HG03066 (cell line): ENCODE measurements around the gene MTHFSD.

Experiments used
- ATAC-seq: cut with Tn5 transposase; IDR thresholded peaks from one replicate; pipeline ENCODE4 v1.9.1; 2021; ENCODE audit warnings: low read depth; ENCODE audit not compliant: unreplicated experiment

Gene MTHFSD

DNA sequence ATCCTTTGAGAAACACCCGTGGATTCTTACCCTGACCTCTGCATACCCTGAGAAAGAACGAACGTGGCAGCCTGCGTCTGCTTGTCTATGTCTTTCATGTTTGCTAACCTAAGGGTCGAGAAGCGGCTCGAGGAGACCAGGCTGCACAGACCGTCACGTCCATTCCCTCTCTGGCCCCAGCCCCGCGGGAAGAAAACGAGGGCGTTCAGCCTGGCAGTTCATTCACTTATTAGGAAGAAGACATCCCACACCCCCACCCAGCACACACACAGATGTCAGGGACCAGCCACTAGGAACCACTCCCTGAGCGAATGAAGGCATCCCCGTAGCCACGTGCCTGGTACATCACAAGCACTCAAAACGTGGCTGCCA is 655 bp upstream of the MTHFSD start:
- no peak for ATAC-seq

DNA sequence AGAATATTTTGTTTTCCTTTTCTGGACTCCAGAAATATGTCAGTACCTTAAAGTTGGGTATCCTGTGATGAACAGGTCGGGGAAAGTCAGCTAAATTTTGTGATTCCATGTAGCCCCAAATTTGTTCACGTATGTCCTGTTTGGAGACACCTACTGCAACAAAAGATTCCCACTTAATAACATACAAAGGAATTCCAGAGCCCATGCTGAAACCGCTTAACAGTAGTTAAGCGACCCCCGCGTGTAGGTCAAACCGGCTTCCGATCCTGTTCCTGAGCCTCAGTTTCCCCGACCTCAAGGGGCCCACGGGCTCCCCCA is 477 bp downstream of the MTHFSD start:
- no peak for ATAC-seq

DNA sequence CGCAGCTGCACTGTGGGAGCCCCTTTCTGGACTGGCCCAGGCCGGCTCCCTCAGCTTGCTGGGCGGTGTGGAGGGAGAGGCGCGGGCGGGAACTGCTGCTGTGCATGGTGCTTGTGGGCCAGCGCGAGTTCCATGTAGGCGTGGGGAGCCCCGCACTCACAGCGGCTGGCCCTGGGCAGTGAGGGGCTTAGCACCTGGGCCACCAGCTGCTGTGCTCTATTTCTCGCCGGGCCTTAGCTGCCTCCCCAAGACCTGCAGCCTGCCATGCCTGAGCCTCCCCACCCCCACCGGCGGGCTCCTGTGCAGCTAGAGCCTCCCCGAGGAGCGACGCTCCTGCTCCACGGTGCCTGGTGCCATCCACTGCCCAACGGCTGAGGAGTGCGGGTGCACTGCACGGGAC is 1.7 kb downstream of the MTHFSD start:
- ATAC-seq, result no peak

DNA sequence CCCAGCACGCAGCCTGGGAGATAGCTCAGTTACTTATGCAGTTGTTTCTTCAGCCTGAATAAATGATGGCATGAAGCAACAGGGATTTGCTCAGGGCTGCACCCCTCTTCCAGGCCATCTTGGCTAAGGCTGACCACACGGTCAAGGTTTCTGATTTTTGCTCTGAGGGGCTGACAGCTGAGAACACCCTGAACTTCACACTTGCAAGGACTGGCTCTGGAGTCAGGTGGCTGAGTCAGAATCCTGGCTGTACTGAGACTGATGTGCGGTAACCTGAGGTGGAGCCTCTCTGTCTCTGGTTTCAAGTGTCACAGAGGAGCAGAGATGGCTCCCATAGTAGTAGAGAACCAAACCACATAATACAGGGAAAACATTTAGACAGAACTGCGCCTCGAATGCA is 4.8 kb downstream of the MTHFSD start:
- no peak for ATAC-seq

DNA sequence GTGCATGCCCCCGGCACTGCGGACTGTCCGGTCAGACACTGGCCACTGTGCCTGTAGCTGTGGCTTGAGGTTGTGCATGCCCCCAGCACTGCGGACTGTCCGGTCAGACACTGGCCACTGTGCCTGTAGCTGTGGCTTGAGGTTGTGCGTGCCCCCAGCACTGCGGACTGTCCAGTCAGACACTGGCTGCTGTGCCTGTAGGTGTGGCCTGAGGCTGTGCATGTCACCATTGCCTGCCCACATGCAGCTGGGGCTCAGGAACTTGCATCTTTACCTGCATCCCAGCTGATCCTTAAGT is 5.2 kb downstream of the MTHFSD start:
- no peak for ATAC-seq

DNA sequence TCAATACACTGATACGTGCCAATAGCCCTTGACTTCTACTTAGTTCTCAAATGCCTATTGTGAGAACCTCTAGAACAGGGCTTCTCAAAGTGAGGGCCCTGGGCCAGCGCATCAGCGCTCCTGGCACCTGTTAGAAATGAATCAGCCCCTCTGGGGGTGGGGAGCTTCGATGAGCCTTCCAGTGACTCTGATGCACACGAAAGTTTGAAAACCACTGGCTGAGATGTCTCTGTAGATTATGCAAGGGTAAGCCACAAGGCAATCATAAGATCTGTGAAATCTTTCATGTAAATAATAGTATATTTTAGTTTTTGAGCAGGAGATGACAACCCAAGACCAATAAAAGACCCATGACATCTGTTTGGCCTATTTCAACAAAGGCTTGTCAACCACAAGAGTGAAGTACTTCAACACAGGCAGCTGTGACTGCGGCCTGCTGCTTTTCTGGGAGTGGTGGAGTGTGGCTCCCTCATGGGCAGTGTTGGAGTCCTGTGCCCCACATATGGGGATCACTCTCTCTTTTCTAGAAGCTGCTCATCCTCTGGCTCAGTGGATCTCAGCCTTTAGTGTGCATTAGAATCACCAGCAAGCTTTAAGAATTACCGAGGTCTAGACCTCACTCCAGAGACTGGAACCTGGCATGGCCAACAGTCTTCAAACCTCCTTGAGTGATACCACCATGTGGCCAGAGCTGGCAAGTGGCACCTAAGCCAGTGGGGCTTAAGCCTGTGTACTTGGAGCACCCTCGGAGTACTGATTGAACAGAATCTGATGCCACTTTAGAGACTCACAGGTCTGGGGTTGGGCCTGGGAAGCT is 5.8 kb downstream of the MTHFSD start:
- ATAC-seq, result no peak

DNA sequence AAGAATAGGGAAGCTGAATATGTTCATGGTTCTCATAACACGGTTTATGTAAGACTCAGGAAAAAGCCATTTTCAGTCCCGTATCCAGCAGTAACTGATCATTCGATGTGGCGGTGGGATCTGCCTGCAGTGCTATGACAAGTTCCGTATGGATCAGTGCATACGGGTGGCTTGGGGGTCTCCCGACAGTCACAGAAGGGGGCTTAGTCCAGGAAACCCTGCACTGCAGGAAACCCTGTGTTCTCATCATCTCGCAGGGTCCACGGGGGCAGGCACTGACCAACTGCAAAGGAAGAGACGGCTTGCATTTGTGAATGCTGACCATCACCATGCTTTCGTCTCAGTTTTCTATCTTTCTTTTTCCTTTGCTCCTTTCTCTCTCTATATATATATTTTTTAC is 7.7 kb downstream of the MTHFSD start:
- ATAC-seq, result no peak

DNA sequence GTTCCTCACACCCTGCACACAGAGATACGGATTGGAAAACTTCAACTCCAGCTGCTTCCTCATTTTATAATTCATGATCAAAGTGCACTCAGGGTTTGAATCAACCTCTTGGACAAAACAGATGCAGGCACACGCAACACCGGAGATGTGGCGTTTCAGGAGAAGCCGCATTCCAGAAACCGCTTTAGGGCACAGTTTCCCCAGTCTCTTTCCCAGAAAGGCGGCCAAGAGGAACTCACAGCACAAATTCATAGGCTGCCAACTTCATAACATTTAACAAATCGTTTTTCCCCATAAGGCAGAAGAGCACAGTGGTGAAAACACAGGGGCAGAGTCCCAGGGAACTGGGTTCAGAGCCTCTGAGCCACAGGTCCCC is 8.4 kb downstream of the MTHFSD start:
- no peak for ATAC-seq

DNA sequence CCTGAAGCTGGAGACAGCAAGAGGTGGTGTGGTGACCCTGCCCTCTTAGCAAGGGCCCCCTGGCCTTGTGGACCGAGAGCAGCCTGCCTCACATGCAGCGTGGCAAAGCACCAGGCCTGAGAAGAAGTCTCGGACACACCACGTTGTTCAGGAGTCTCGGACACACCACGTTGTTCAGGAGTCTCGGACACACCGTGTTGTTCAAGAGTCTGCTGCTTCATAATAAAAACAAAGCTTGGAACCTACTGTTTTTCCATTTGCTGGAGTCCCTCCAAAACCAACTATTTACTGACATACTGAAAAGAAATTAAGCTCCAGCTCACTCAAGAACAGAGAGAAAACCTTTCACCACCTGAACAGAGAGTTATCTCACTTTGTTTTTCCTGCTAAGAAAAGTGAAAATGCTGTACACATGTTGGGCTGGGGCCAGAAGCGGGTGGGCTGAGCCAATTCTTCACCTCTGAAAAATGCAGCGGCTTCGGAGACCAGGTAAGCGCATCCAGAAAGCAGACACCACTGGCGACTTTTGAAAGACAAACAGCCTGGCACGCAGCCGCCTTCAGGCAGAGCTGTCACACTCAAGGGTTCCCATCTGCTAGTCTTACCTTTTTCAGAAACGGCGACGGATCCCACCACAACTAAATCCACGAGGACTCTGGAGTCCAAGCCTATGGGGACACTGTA is 8.9 kb downstream of the MTHFSD start:
- ATAC-seq, result no peak

DNA sequence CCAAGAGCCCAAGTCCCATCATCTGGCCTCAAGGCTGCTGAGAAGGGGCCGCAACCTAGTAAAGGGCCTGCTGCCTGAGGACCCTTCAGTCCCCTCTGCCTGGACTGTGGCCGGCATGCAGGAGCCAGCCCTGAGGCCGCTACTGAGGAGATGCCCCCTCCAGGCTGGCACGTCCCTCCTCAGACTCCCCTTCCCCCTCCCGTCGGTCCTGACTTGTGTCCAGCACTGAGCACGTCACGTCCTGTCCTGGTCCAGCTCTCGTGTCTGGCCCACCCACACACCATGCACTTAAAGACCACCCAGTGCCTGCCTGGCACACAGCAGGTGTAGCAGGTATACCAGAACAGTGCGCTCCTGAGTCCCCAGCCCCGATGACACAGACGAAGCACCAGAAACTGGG is 9.6 kb downstream of the MTHFSD start:
- no peak for ATAC-seq

DNA sequence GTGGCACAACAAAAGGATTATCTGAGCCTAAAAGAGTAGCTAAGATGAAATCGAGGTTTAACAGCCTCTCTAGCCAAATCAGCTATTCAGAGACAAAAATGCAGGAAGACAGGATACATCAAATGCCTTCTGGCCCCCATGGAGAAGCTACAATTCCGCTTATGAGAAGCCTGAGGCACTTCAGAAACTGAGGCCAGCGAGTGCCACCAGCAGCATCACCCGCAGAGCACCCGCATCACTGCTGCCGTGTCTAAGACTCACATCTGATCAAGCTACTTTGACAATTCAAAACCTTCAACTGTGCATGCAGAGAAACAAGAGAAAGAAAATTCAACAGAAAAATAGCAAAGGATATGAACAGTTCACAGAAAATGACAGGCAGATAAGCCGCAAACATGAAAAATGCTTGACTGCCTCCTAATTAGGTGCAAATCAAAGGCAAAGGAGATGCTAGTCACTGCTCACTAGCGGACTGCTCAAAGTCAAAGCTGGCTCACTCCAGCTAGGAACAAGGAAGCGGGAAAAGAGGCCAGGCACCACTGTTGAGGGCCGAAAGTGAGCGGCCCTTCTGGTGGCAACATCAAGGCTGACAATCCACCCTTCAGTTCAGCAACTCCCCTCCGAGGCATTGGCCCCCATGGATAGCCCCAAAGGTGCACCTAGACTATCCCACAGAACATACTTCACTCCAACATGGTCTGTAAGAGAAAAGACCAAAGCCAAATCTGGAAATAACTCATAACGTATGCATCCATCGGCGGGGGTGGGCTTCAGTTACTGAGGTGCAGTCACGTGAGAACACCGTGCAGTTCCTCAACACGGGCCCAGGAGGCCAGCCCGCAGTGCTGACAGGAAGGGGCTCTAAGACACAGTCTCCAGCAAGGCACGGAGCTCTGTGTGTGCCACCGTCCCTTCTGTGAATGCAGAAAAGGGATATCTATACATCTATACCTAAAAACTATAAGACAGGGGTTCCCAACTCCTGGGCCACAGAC is 12.0 kb downstream of the MTHFSD start:
- no peak for ATAC-seq

DNA sequence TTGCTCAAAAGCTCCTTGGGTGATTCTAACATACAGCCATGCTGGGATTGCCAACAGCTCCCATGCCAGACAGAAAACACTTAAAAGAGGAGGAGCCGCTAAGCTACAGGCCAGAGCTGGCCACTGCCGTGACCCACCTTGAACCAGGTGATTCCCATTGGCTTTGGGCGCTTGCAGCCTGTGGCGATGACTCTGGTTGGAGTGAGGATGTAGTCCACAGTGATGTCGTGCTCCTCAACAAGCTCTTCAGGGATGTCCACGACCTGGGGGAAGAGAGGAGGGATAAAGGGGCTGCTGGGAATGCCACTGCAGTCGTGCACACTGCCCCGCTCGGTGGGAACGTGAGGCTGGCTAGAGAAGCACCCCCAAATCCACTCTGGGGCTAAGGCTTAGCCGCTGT is 13.5 kb downstream of the MTHFSD start:
- no peak for ATAC-seq

DNA sequence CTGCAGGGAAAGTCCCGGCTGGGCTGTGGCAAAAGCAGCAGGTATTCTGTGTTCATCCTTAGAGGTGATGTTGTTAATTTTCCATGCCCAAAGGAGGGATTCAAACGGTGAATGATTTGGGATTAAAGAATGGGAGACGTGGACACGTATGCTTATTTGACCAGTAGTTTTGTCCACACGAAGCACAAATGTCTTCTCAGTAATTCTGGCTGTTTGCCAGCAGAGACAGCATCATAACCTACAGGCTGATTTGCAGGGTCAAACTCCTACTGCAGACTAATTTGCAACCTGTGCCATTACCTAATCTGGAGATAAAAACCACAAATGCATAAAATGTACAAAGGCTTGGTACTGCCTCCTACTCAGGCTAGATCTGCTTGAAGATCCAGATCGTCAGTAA is 14.1 kb downstream of the MTHFSD start:
- no peak for ATAC-seq

DNA sequence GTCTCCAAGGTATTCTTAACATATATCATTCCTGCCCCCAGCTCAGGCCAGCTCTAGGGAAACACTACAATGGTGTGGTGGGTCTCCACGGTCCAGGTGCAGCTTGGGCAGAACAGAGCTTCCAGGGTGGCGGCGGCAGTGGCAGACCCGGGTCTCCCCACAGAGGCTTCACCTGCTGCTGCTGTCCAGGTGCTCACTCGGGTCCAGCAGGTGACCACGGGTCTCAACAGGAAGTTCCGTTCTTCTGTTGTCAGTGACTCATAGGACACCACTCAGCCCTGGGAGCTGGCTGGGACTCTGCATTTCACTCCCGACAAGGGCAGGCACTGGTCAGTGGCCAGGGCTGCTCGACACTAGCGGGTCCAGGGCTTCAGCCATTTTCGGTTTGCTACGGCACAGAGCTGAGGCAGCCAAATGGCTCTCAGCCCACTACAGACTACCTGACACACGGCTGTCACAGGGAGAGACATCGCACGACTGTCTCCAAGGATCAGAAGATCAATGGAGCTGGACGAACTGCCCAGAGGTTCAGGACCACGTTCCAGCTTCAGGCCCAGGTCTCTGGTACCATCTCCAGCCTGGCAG is 16.7 kb downstream of the MTHFSD start:
- no peak for ATAC-seq

DNA sequence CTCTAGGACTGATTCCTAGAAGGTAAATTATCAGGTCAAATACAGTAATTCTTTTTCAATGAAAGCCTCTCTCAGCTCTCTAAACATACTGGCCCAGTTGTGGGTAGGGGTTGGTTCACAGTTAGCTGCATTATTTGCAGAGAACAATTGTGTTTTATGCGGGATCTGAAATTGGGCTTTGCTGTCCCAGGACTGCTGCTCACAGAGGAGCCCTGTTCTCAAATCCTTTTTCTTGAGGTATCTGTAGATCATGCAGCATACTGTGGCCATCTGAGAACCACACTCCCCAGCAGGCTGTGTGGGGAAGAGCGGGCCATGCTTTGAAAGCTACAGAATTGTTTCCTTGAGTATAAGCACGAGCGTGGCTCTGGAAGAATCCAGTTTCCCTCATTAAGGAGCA is 17.5 kb downstream of the MTHFSD start:
- ATAC-seq, result no peak

DNA sequence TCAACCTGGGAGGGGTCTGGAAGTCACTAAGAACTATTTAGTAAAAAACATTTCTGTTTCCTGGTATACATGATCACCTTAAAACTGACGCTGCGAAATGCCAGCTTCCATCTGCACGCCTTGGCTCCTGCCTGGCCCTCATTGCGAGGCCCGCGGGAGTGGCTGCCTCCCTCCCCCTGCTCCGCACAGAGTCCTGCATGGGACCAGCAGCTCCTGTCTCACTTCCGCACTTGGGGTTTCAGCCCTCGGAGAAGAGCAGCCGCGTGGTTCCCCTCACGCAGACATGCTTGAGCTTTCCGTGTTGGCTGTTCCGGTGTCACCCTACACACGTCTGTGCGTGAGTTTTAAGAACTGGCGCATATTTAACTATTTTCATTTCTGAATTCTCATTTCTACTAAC is 18.4 kb downstream of the MTHFSD start:
- ATAC-seq, result no peak

DNA sequence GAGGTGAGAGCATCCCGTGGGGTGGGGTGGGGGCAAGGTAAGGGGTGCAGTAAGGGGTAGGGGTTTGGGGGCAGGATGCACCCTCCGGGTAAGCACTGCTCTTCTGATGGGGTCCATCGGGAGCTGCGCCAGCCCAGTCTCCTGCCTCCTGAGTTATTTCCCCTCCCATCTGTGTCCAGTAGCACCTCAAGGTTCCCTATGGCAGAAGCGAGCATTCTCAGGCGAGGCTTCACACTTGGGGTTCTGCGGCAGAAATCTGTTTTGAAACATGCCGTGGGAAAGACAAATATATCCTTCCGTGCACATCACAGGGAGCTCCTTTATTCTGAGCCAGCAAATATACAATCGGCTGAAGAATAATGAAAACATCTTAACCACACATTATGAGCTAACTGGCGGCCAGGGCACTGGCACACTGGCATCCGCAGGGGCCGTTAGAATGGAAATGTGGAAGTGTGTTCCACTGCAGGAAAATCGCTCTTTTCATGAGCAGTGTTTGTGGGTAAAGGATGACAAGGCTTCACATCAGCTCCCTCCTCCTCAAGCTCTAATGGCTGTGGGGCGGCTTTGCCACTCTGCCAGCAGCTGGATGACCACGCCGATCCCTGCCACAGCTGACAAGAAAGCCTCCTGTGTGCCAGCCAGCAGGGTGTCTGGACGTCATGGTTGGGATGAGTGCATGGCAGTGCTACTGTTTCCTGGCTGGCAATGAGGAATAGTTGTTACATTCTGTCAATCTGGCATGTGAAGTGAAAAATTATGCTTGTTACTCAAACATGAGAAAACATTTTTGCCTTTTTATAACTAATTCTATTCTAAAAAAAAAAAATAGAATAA is 20.0 kb downstream of the MTHFSD start:
- ATAC-seq, result no peak

DNA sequence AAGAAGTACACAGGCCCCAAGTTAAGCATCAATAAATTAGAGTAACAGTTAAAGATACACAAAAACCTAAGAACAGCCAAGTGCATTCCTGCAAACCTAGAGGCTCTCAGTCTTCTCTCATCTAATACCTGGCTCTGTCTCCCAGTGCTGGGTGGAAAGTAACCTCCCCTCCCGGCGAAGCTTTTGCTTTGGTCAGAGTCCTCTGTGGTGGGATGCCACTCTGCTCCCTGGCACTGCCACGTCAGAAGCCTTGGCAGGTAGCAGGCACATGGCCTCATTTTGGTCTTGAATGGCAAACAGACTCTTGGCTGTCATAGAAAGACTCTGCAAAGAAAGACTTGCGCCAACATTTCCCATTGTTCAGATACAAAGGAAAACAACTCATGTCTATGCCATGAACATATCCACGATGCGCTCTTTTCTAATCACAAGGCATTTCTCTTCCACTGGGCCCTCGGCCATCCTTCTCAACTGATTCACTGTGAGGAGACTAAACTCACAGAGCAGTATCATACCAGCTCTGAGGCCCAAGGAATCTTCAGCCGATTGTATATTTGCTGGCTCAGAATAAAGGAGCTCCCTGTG is 21.2 kb downstream of the MTHFSD start:
- no peak for ATAC-seq

DNA sequence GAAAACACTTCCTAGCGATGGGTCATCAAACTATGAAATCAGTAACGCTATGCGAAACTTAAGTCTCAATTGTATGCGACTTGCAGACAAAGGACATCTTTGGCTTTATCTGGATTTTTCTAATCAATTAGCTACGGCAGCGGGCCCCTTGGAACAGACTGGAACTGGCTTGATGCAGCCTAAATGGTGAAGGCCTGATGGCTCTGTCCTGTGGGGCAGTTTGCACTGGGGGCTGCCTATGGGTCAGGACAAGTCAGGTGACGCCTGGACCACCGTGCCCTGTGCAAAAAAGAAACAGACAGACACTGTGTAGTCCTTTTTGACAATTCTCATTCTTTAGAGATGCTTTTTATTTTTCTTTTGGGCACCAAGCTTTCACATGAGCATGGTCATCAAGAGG is 22.0 kb downstream of the MTHFSD start:
- no peak for ATAC-seq

DNA sequence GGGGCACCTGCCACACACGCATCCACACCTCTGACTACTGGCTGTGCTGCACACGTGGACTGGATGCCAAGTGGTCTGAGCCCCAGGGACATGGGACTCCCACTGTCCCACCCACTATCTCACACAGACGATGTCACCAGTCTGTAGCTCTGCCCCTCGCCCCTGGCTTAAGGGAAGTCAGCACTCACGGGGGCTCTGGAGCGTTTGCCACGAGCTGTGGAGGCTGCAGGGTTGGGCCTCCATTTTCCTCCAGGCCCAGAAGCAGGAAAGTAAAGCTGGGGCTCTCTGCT is 22.6 kb downstream of the MTHFSD start:
- no peak for ATAC-seq
